HG03442 (cell line): Measurements from ENCODE around the gene TTLL3.
A peak's percentile ranks its signal among the peaks of the same experiment; 100 is the strongest.

Experiments used
- ATAC-seq: cut with Tn5 transposase; IDR thresholded peaks from one replicate; pipeline ENCODE4 v1.9.1; 2021; ENCODE audit warnings: mild to moderate bottlenecking, moderate library complexity; ENCODE audit not compliant: unreplicated experiment

The TTLL3 gene

DNA sequence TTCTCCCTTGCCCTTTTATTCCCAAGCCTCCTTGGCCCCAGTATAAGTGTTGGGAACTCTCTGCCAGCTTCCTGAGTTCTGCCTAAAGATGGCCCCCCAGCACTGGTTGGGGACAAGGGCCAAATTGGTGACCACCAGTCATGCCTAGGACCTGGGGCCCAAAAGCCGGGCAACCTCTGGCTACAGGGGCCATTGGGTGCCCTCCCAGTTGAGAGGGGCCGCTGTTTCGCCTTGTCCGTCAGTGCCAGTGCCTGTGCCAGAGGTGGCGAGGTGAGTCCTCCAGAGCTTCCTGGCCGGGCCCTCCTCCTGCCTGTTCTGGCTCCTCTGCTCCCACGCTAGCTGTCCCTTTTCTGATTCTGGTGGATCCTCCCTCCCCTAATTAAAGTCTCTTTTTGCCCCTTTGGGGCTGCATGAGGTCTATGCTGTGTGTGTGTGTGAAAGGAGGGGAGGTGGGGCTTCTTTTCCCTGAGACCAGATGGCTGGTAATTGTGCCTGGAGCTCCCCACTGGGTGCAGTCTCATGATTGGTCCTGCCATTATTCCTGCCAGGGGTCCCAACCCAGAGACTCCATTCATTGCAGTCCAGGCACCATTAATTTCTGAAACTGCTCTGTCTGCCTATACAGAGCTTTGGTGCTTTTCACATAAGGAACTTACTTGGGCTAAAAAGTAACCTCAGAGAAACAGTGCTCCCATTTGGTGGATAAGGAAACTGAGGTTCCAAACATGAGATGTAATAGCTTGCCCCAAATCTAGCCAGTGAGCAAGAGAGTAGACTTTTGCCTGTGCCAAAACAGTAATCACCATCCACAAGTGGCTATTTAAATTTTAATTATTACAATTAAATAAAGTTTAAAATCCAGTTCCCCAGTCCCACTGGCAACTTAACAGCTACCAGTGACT is 3.1 kb upstream of the TTLL3 start:
- ATAC-seq: no peak

DNA sequence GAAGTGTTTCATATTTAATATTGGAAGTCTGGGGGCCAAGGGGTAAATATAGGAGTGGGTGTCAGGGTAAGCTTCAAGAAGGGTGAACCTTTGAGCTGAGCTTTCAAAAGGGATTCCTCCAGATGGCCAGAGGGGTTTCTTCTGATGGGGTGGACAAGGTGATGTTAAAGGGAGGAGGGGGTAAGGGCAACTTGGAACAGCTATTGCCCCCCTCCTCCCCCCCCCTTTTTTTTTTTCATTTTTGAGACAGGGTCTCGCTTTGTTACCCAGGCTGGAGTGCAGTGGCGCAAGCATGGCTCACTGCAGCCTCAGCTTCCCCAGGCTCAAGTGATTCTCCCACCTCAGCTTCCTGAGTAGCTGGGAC is 2.1 kb upstream of the TTLL3 start:
- ATAC-seq: no peak

DNA sequence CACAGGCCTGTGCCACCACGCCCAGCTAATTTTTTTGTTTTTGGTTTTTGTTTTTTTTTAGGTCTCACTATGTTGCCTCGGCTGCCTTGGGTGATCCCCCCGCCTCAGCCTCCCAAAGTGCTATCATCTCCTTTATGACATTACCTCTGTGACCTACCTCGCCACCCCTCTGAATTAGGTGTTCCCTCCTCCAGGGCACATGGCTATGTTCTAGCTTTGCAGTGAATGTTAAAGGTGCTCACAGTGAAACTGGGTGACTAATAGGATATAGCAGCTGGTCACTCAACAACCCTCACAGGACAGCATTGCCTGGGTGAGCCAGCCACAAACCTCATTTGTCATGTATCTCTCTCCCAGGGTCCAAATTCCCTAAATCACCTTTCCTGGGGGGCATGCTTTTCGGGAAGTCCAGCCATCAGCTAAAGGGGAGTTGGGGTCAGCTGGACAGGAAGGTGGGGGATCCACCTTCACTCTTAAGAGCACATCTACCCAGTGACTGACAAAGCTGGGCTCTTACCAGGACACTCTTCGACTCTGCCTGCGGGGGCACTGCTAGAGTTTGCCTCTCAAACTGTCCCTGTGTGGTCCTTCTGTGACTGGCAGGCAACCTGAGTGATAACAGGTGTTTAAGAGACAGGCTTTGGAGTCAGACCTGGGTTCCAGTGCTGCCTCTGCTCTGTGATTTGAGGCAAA is 1.6 kb upstream of the TTLL3 start:
- peak; percentile 32 for ATAC-seq

DNA sequence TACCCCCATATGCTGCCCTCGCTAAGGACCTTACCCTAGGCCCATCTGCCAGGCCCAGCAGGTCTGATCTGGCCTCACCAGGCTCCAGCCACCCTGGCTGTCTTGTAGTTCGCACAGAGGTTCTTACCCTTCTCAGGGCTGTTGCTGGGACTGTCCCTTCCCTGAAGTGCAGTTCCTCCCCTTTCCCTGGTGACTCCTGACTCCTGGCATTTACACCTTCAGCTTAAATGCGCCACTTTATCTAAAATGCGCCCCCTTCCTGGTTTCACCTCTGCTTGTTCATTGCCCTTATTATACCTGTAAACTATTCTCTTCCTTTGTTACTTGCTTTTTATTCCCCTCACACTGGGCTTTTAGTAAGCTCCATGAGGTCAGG is 835 bp upstream of the TTLL3 start:
- no peak for ATAC-seq

DNA sequence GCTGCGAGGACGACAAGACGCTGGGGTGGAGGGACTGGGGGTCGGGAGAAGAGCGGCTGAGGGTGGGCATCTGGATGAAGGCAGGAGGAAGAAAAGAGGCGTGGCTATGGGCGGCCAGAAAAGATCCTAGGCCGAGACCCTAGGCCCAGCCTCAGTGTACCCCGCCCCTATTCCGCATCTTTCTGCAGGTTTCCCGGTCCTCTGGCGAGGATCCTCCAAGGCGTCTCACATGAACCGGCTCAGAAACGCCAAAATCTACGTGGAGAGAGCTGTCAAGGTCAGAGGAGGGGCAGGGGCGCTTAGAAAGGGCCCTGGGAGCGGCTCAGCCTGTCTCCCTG is 340 bp downstream of the TTLL3 start:
- no peak for ATAC-seq

DNA sequence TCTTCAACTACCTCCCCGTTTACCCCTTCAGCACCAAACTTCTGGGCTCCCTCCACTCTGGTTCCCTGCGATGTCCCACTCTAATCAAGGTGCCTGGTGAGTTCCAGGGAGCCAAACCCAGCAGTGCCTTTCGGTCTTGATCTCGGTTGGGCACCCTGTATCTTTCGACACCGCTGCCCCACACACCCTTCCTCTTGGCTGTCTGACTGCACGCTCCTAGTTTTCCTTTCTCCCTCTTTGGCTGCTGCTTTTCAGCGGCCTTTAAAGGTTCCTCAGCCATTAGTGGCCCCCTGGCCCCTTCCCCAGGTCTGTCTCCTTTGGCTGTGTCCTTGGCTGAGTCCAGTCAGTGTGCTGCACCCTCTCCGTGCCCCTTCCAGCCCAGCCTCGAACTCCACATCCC is 784 bp downstream of the TTLL3 start:
- no peak for ATAC-seq

DNA sequence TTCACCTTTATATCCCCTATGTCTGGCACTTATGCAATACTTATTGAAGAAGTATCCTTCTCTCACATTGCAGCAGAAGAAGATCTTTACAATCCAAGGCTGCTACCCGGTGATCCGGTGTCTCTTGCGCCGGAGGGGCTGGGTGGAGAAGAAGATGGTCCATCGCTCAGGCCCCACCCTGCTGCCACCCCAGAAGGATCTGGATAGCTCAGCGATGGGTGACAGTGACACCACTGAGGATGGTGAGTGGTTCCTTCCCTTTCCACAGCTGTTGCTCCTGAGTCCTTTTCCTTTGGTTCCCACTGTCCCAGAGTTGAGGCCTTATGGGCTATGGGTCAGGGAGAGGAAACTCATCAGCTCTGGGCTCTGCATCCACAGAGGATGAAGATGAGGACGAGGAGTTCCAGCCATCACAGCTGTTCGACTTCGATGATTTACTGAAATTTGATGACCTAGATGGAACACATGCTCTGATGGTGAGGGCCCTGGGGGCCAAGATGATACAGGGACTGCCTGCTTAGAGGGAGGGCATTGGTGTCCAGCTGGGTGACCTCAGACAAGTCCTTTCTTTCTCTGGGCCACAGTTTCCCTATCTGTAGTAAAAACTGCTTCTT is 2.9 kb downstream of the TTLL3 start:
- ATAC-seq: no peak

DNA sequence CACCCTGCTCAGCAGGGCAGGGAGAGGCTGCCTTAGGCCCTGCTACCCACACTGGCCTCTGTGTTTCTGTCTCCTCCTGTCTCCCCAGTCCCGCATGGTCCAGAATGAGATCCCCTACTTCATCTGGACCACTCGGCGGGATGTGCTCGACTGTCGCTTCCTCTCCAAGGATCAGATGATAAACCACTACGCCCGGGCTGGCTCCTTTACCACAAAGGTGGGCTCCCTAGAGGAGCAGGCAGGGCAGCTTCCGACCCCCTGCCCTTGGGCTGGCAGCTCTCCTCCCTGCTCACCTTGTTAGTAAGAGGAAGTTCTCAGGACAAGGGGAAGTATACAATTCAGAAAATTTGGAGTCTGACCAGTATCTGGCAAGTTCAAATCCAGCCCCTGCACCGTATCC is 5.9 kb downstream of the TTLL3 start:
- ATAC-seq: no peak

DNA sequence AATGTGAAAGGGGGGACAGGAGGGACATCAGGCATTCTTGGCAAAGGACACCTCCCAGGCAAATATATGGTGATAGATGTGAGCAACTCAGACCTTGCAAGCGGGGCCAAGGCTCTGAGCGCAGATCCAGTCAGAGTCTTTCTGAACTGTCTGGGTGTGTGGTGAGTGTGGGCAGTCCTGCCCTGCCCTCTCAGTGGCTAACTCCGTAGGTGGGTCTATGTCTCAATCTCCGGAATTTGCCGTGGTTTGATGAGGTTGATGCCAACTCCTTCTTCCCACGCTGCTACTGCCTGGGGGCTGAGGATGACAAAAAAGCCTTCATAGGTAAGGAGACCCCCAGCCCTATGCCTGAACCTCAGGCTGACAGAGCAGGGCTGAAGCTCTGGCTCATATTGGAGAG is 7.4 kb downstream of the TTLL3 start:
- no peak for ATAC-seq

DNA sequence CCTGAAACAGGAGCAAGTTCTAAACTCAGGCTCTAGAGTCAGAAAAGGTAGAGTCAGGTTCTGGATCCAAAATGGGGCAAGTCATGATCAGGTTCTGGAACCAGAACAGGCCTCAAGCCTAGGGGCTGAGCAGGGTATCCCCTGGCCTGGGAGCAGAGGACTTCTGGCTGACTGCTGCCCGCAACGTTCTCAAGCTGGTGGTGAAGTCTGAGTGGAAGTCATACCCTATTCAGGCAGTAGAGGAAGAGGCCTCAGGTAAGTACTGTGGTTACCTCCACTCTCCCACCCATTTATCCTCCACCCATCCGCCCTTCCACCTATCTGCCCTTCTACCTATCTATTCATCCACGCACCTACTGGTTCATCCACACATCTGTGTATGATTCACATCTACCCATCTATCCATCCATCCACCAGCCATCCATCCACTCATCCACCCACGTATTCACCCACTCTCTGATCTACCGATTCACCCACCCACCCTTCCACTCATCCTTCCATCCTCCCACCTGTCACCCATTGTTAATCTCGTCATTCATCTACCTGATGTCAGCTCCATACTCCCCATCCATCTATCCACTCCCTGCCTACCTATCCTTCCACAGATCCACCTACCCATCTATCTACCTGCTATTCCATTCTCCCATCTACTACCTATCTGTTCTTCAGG is 8.7 kb downstream of the TTLL3 start:
- ATAC-seq: no peak

DNA sequence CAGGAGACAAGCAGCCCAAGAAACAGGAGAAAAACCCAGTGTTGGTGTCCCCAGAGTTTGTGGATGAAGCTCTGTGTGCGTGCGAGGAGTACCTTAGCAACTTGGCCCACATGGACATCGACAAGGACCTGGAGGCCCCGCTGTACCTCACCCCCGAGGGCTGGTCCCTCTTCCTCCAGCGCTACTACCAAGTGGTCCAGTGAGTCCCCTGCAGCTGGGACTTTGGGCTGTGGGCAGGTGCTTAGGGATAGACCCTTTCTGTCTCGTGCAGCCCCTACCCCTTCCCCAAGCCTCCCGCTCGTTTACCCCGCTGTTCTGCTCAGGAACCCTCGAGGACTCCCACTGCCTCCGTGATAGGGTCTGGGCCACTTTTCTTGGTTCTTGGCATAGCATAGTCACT is 10.5 kb downstream of the TTLL3 start:
- ATAC-seq: no peak

DNA sequence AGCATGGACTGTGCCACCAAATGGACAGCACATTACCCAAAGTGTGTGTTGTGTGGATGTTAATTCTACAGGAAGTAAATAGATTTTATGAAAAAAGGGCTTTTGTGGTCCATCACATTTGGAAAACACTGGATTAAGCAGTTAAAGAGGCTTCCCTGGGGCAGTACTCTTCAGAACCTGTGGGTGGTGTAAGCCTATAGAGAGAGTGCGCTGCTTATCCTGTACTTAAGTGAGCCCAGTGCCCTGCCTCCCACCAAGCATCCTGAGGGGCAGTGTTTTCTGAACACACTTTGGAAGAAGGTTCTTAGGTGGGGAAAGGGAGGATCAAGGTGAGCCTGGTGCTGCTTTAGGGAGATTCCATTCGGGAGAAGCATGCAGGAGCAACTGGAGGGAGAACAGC is 10.9 kb downstream of the TTLL3 start:
- no peak for ATAC-seq

DNA sequence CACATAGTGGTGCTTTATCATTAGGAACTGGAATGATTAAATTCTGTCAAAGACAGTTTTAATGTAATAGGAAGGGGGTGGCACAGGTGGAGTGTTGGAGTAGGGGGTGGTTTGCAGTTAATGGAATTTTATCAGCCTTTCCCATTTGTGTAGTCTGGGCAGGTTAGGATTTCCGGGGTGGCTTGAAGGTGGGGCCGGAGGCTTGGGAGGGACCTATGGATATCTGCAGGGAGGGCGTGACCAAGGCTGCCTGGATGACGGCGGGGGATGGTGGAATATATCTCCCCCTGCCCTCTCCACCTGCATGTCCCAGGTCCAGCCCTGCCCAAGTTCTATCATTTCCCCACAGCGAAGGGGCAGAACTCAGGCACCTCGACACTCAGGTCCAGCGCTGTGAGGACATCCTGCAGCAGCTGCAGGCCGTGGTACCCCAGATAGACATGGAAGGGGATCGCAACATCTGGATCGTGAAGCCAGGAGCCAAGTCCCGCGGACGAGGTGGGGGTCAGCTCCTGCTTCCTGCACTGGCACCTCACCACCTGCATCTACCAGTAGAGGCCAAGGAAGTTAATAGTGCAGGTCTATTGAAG is 15.5 kb downstream of the TTLL3 start:
- ATAC-seq: no peak

DNA sequence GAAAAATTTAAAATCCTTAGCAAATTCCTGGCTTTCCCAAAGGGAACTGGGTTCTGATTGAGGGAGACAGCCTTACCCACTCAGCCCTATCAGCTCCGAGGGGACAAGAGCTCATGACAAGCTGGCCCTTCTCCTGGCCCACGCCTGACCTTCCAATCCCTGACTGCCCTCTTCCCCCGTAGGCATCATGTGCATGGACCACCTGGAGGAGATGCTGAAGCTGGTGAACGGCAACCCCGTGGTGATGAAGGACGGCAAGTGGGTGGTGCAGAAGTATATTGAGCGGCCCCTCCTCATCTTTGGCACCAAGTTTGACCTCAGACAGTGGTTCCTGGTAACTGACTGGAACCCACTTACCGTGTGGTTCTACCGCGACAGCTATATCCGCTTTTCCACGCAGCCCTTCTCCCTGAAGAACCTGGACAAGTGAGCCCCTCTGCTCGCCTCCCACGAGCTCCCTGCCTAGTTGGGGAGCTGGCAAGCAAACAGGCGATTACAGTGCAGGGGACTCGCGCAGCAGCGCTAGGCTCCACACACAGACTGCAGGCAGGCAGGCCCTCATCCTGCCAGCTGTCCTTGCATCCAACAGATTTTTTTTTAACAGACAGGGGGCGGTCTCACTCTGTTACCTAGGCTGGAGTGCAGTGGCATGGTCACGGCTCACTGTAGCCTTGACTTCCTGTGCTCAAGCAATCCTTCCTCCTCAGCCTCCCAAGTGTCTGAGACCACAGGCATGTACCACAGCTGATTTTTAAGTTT is 16.9 kb downstream of the TTLL3 start:
- ATAC-seq: no peak

DNA sequence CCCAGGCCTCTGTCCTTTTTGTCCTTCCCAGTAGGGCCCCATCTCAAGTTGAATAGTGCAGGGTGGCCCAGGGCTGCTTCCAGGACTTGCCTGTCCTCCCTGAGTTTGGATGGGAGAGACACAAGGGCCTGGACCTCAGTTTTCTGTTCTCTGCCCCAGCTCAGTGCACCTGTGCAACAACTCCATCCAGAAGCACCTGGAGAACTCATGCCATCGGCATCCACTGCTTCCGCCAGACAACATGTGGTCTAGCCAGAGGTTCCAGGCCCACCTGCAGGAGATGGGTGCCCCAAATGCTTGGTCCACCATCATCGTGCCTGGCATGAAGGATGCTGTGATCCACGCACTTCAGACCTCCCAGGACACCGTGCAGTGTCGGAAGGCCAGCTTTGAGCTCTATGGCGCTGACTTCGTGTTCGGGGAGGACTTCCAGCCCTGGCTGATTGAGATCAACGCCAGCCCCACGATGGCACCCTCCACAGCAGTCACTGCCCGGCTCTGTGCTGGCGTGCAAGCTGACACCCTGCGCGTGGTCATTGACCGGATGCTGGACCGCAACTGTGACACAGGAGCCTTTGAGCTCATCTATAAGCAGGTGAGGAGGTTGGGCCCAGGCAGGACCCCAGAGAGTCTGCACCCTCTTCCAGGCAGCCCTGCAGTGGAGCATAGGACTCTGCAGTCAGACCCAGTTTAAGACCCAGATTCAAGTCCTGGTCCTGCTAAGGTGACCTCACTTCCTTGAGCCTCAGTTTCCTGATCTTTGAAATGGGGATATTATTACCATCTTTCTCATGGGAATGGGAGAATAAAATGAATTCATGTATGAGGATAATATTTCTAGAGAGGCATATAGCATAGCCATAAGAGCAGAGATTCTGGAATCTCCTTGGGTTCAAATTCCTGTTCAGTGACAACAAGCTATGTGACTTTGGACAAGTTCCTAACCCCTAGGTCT is 19.0 kb downstream of the TTLL3 start:
- ATAC-seq: no peak

DNA sequence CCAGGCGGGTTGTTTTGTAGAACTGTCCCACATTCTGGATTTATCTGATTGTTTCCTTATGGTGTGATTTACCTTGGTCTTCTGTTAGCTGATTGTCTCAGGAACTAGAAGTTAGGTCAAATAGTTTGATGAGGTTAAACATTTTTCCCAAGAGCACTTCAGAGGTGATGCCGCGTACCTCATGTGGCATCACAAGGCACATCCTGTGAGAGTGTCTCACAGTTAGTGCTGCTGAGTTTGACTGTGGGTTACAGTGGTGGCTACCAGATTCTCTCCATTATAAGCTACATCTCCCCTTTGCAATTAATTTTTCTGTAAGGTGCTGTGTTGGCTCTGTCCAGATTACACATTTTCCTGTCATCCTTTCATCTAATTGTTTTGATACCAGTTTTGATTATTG is 21.2 kb downstream of the TTLL3 start:
- ATAC-seq: no peak

DNA sequence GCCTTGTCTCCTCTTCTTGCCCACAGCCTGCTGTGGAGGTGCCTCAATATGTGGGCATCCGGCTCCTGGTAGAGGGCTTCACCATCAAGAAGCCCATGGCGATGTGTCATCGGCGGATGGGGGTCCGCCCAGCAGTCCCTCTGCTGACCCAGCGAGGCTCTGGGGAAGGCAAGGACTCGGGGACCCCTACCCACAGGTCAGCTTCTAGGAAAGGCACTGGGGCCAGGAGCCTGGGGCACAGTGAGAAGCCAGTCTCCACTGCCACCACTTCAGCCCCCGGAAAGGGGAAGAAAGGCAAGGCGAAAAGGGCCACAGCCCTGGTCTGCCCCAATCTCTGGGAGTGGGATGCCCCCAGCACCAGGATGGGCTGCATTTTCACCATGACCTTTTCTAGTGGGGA is 23.0 kb downstream of the TTLL3 start:
- ATAC-seq: no peak

DNA sequence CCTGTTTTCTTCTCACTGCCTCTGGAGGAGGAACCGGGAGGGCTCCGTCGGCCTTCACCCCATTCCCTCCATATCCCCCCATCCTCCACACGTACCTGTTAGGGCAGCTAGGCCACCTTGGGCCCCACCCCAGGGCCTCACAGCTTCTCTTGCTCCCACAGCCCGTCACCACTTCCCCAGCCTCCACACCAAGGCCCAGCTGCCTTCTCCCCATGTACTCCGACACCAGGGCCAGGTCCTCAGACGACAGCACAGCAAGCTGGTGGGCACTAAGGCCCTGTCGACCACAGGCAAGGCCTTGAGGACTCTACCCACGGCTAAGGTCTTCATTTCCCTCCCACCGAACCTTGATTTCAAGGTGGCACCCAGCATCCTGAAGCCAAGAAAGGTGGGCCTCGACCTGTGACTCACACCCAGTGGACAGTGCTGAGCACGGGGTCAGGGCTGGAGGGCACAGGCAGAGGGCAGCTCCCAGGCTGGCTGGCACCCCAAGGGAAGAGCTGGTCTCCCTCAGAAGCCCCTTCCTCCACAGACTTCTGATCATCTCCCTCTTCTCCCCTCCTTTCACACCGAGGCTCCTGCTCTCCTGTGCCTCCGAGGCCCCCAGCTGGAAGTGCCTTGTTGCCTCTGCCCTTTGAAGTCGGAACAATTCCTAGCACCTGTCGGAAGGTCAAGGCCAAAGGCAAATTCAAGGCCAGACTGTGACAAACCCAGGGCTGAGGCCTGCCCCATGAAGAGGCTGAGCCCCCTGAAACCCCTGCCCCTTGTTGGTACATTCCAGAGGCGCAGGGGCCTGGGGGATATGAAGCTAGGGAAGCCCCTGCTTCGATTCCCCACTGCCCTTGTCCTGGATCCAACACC is 24.7 kb downstream of the TTLL3 start:
- ATAC-seq: no peak
